ENCODE results near the gene PRR3.

Gene PRR3

GRCh38 chr6:30571762-30572082 lies 14.6 kb downstream of the PRR3 start:
- no peak for DNase-seq

- no peak for DNase-seq
Measured at GRCh38 chr6:30572148-30572547, 15.1 kb downstream of the PRR3 start.

DNA sequence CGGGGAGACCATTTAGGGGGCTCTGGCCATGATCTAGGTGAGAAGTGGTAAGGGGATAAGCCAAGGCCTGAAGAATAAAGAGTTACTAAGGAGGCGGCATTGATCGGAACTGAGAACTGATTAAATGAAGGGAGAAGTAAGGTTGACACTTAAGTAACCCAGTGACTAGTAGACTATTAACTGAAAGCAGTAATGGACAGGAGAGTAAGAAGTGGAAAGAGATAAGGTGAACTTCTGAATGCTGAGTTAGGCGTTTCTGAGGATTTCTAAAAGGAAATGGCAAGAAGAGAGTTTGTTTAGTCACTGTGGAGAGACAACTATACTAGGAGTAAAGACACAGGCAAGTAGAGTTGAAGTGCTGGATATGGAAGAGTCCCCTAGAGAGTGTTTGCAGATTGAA lies 16.0 kb downstream of the PRR3 start:
- DNase-seq = no peak

- no peak for DNase-seq
Measured at GRCh38 chr6:30578051-30578450, 21.0 kb downstream of the PRR3 start.

GRCh38 chr6:30583921-30584320 lies 26.8 kb downstream of the PRR3 start:
- no peak for DNase-seq

DNA sequence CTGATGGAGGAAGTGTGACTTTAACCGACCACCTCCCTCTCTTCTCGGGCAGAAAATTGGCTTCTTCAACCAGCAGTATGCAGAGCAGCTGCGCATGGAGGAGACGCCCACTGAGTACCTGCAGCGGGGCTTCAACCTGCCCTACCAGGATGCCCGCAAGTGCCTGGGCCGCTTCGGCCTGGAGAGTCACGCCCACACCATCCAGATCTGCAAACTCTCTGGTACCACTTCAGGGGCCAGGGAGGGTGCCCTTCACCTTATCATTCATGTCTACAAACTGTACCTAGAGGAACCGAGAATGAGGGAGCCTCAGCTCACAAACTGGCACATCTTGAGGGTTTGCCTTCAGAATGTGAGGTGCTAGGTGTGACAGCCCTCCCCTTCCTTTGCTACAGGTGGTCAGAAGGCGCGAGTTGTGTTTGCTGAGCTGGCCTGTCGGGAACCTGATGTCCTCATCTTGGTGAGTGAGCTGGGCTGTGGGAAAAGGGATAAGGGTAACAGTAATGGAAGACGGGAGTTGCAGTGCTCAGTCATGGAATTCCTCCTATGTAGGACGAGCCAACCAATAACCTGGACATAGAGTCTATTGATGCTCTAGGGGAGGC lies 32.8 kb downstream of the PRR3 start:
- DNase-seq = no peak

DNA sequence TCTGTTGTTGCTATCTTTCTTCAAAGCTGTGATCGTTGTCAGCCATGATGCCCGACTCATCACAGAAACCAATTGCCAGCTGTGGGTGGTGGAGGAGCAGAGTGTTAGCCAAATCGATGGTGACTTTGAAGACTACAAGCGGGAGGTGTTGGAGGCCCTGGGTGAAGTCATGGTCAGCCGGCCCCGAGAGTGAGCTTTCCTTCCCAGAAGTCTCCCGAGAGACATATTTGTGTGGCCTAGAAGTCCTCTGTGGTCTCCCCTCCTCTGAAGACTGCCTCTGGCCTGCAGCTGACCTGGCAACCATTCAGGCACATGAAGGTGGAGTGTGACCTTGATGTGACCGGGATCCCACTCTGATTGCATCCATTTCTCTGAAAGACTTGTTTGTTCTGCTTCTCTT lies 33.4 kb downstream of the PRR3 start:
- DNase-seq = no peak

DNA sequence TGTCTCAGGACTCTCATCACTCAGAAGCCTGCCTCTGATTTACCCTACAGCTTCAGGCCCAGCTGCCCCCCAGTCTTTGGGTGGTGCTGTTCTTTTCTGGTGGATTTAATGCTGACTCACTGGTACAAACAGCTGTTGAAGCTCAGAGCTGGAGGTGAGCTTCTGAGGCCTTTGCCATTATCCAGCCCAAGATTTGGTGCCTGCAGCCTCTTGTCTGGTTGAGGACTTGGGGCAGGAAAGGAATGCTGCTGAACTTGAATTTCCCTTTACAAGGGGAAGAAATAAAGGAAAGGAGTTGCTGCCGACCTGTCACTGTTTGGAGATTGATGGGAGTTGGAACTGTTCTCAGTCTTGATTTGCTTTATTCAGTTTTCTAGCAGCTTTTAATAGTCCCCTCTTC lies 33.9 kb downstream of the PRR3 start:
- no peak for DNase-seq

GRCh38 chr6:30592287-30592686 lies 35.2 kb downstream of the PRR3 start:
- no peak for DNase-seq

- peak; percentile 84 to 85 for DNase-seq
Measured at GRCh38 chr6:30597315-30598144, 40.4 kb downstream of the PRR3 start.

DNA sequence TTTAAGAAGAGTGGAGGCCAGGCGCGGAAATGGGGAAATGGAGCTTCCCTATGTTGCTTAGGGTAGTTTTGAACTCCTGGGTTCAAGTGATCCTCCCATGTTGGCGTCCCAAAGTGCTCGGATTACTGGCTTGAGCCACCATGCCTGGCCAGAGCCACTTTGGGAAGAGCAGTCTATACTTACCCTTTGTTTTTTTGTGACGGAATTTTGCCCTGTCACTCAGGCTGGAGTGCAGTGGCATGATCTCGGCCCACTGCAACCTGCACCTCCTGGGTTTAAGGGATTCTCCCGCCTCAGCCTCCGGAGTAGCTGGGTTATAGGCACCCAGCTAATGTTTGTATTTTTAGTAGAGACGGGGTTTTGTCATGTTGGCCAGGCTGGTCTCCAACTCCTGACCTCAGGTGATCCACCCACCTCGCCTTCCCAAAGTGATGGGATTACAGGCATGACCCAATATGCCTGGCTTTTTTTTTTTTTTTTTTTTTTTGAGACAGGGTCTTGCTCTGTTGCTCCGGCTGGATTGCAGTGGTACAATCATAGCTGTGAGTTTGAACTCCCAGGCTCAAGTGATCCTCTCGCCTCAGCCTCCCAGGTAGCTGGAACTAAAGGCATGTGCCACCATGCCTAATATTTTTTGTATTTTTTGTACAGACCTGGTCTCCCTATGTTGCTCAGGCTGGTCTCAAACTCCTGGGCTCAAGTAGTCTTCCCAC lies 42.0 kb downstream of the PRR3 start:
- no peak for DNase-seq

DNA sequence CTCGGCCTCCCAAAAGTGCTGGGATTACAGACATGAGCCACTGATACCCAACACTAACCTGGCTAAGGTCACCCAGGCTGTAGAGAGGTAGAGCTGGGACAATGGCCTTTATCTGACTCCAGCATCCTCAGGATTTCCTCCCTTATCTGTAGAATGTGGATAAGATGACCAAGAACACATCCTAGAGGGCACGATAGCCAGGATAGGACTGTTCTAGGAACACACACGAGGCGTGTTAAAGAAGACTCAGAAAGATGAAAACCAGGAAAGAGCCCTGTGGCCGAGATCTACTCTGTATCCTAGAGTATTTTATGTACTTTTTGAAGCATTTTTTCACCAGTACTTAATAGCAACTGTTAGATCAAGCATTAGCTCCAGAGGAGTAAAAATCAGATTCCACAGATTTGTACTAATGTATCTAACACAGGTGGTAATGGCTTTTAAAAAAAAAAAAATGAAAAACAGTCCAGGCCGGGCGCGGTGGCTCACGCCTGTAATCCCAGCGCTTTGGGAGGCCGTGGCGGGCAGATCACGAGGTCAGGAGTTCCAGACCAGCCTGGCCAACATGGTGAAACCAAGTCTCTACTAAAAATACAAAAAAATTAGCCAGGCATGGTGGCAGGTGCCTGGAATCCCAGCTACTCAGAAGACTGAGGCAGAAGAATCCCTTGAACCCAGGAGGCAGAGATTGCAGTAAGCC lies 42.7 kb downstream of the PRR3 start:
- no peak for DNase-seq

DNA sequence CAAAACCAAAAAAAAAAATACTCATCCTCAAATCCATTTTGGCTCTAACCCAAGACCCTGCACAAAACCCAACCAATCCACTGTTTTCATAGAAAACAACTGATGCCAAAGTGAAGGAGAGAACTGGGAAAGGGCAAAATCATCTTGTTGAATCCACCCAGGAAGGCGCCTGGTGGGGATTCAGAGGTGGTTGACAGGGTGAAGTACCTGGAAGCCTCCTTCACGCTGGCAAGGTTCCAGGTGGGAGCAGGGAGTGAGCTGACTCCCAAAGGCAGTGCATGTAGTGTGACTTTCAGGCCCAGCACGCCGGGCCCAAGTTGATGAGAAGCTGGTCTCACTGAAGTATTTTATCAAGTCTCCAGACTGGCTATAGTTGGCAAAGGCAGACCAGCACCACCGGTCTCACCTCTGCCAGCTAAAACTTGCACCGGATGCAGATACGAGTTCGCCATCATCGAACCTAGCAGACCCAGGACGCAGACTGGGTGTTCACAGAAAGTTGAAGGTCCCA lies 43.4 kb downstream of the PRR3 start:
- no peak for DNase-seq

GRCh38 chr6:30601436-30601814 lies 44.3 kb downstream of the PRR3 start:
- DNase-seq = no peak

GRCh38 chr6:30601815-30602641 lies 44.9 kb downstream of the PRR3 start:
- DNase-seq = no peak

- no peak for DNase-seq
Measured at GRCh38 chr6:30603961-30604360, 46.9 kb downstream of the PRR3 start.

GRCh38 chr6:30610065-30610464 lies 53.0 kb downstream of the PRR3 start:
- no peak for DNase-seq

- no peak for DNase-seq
Measured at GRCh38 chr6:30611150-30611855, 54.2 kb downstream of the PRR3 start.

GRCh38 chr6:30611856-30612194 lies 54.7 kb downstream of the PRR3 start:
- DNase-seq = no peak

- no peak for DNase-seq
Measured at GRCh38 chr6:30612213-30612612, 55.1 kb downstream of the PRR3 start.

GRCh38 chr6:30612687-30613248 lies 55.7 kb downstream of the PRR3 start:
- no peak for DNase-seq
